GM12873 (cell line): ENCODE measurements around the gene B4GALT7.

Experiments used
- CTCF ChIP-seq: IDR thresholded peaks from 2 replicates; pipeline ENCODE4 v1.5.1; 2012; ENCODE audit warnings: low read depth, mild to moderate bottlenecking, moderate library complexity, low read length, control low read depth; ENCODE audit not compliant: insufficient read depth; ENCODE audit errors: missing control alignments

Gene B4GALT7

DNA sequence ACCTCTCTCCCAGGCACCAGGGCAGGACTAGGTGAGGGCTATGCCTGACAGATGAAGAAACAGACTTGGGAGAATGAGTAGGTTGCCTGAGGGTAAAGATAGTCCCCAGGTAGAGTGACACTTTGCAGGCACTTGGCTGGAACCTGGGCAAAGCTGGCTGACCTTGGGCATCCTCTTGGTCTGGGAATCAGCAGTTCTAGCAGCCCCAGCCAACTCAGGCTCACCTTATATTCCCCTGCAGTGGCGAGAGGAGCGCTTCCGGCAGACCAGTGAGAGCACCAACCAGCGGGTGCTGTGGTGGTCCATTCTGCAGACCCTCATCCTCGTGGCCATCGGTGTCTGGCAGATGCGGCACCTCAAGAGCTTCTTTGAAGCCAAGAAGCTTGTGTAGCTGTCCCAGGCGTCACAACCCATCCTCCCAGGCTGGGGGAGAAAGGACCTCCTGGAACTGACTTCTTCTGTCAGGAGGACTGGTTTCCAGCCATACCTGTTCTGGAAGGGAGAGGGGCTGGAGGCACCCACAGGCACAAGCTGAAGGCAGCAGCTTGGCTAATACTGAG lies 4.8 kb upstream of the B4GALT7 start:
- TF ChIP-seq CTCF, result no peak

GRCh38 chr5:177595991-177596774 lies 3.7 kb upstream of the B4GALT7 start:
- no peak for TF ChIP-seq CTCF

GRCh38 chr5:177596775-177597238 lies 3.1 kb upstream of the B4GALT7 start:
- no peak for TF ChIP-seq CTCF

DNA sequence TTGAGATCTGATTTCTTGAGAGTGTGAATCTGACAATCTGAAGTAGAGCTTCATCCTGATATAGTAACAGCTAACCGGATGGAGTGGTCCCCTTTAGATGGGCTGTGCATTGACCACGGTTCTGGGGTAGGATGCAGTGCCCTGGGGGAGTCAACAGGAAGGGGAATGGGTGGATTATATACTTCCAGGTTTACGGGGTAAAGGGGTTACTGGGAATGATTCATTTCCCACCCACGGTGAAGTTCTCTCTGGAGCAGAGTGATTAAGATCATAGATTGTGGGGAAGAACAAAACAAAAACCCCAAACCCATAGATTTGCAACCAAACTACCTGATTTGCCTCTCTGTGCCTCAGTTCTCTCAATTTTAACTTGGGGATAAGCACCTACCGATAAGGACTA lies 1.5 kb upstream of the B4GALT7 start:
- TF ChIP-seq CTCF, result no peak

GRCh38 chr5:177600508-177601018 lies 631 bp downstream of the B4GALT7 start:
- no peak for TF ChIP-seq CTCF

GRCh38 chr5:177601126-177601525 lies 1.2 kb downstream of the B4GALT7 start:
- no peak for TF ChIP-seq CTCF

GRCh38 chr5:177601577-177602457 lies 1.9 kb downstream of the B4GALT7 start:
- peak; percentile 20 for TF ChIP-seq CTCF
